ENCODE measurements around the gene FKRP.

FKRP gene

DNA sequence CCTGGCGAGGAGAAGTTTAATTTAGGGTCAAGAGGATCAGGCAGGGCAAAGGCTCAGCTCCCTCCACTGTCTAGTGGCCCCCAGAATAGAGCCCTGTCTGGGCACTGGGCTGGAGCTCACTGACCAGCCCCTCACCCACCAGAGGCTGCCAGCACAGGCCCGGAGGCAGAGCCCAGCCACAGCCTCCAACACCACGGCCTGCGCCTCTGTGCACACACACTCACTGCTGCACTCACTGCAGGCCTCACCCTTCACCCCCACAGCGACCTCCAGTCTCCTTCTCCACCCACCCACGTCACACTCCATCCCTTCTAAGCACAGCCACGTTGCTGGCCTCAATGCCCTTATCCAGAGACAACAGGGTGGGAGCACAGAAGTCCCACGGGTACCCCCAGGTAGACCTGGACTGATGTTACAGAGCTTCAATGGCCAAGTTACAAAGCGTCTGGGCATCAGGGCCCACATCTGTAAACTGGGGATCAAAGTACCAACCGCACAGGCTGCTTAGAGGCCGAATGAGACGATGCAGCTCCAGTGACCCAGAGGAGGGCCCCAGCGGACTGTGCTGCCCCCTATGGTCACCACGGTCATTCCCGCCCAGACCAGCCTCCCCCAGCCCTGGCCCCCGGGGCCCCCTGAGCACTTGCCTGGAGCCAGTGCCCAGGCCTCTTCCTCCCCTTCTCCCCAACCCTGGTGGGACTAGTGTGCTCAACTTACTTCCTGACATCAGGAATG is 24.4 kb upstream of the FKRP start:
- TF ChIP-seq, protein P1, sequence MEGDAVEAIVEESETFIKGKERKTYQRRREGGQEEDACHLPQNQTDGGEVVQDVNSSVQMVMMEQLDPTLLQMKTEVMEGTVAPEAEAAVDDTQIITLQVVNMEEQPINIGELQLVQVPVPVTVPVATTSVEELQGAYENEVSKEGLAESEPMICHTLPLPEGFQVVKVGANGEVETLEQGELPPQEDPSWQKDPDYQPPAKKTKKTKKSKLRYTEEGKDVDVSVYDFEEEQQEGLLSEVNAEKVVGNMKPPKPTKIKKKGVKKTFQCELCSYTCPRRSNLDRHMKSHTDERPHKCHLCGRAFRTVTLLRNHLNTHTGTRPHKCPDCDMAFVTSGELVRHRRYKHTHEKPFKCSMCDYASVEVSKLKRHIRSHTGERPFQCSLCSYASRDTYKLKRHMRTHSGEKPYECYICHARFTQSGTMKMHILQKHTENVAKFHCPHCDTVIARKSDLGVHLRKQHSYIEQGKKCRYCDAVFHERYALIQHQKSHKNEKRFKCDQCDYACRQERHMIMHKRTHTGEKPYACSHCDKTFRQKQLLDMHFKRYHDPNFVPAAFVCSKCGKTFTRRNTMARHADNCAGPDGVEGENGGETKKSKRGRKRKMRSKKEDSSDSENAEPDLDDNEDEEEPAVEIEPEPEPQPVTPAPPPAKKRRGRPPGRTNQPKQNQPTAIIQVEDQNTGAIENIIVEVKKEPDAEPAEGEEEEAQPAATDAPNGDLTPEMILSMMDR (IDR thresholded peaks at IDR 0.05; ENCODE audit: extremely low read depth, missing control alignments): no peak

DNA sequence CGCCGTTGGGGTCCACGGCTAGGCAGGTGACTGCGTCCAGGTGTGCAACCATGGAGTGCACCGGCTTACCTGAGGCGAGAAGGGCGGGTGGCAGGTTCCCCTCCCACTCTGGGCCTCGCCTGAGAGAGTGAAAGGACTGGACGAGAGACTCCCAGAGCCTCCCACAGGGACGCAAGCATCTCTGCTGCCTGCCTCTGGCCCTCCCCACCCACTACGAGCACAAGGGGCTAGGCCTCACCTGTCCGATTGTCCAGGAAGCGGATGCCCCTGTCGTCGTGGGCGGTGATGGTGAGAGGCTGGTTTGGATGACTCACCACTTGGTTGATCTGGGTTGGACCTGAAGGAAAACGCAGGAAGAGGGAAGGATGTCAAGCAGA is 23.9 kb upstream of the FKRP start:
- TF ChIP-seq, protein P1 (IDR thresholded peaks at IDR 0.05; ENCODE audit: extremely low read depth, missing control alignments): no peak
- no peak for DNase-seq (ENCODE audit: low spot score)

More for the DNA sequence above, 24.4 kb upstream of the FKRP start:
- no peak for DNase-seq (ENCODE audit: low spot score)

DNA sequence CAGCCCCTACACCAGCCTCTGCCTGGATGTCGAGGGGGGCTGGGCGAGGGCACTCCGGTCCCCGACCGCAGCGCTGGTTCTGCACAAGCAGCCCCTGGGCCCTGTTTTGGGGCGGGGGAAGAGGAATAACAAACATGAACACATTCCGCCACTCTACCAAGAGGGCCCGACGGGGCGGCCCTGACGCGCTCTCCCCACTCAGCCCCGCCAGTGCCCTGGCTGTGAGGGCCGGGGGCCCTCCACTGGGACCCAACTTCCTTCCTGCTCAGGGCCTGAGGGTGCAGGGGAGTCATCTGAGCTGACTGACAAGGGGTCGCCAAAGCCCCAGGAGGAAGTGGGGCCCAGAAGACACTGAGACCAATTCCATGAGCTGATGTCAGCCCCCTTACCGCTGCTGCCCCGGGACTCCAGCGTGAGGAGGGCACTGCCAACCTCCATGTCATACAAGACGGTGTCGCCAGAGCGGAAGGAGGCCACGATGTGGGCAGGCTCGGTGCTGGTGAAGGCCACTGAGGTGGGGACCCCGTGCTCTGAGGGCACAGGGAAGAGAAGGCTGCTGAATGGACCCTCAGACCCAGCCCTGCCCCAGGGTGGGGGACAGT is 23.3 kb upstream of the FKRP start:
- no peak for DNase-seq (ENCODE audit: low spot score)
- TF ChIP-seq, protein P1 (IDR thresholded peaks at IDR 0.05; ENCODE audit: extremely low read depth, missing control alignments): no peak

DNA sequence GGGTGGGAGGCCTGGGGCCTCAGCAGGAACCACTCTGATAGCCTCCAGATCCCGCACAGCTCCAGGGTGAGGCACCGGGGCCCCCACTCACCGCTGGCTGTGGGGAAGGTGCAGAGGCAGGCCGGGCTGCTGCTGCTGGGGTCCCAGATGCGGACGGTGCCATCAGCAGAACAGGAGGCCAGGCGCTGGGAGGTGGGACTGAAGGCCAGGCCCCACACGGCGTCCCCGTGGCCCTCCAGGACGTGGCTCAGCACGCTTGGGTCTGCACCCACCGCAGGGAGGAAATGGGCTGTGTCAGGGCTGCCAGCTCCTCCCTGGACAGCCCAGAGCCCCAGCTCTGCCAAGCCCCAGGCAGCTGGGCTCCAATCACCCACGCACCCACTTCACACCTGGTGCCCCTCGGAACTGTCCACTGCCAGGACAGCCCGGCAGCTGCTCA is 22.8 kb upstream of the FKRP start:
- DNase-seq (ENCODE audit: low spot score): no peak
- TF ChIP-seq, protein P1 (IDR thresholded peaks at IDR 0.05; ENCODE audit: extremely low read depth, missing control alignments): no peak

DNA sequence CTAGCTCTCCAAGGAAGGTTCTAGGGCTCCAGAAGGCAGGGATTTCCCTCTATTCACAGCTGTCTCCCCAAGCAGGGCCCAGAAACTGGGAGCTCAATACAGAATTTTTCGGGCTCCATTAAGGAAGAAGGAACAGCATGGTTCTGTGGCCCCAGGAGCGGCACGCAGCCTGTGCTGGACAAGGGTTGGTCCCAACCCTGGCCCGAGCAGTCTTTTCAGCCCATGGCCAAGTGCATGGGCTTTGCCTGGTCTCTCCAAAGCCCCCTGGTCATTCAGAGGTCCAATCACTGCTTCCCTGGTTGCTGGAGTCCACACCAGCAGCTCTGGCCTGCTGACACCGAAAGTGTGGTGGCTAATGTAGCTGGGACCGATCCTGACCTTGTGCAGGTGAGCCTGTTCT is 22.4 kb upstream of the FKRP start:
- TF ChIP-seq, protein P1 (IDR thresholded peaks at IDR 0.05; ENCODE audit: extremely low read depth, missing control alignments): no peak

DNA sequence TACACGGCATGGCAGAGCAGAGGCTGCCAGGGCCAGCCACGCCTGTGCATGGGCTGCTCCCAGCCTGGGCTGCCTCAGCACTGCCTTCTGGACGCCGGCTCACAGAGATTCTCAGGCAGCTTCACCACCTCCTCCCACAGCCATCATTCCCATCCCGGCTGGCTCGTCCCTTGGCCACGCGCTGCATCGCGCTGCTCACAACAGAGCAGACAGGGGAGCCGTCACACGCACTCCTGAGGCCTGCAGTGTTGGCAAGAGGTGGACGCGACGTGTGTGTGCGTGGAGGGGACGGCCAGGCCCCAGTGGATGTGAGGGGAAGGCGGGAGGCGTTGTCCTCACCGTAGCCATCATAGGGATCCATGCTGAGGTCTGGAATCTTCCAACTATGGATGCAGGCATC is 21.4 kb upstream of the FKRP start:
- TF ChIP-seq, protein P1 (IDR thresholded peaks at IDR 0.05; ENCODE audit: extremely low read depth, missing control alignments): no peak
- no peak for DNase-seq (ENCODE audit: low spot score)

More for the DNA sequence above, 22.4 kb upstream of the FKRP start:
- DNase-seq (ENCODE audit: low spot score): no peak

GRCh38 chr19:46725036-46725820 is 20.6 kb upstream of the FKRP start:
- TF ChIP-seq, protein P1 (IDR thresholded peaks at IDR 0.05; ENCODE audit: extremely low read depth, missing control alignments): no peak
- DNase-seq (ENCODE audit: low spot score): no peak
